Type B pancreatic cell (in vitro differentiated cells): ENCODE results near the gene GUCY2D. TPM values are rescaled to one million over a fixed set of nuclear protein-coding genes. Genes with fewer than 3 reads are reported as not detected.
"Not testable (repeated sequence)": the region's sequence is repeated elsewhere in the genome, so short reads cannot be mapped to it uniquely, and the experiment has no call there.

Source experiments
- DNase-seq: peaks from one replicate; pipeline ENCODE4 v3.0.0; 2021; ENCODE audit warnings: mixed read lengths; ENCODE audit not compliant: unreplicated experiment; ENCODE audit errors: extremely low spot score
- H3K27ac Mint-ChIP-seq: 2 replicates; pipeline ENCODE4 v1.8.0; 2021; ENCODE audit warnings: mild to moderate bottlenecking, mixed read lengths
- H3K27me3 Mint-ChIP-seq: 2 replicates; pipeline ENCODE4 v1.8.0; 2021; ENCODE audit warnings: mixed read lengths
- H3K36me3 Mint-ChIP-seq: 2 replicates; pipeline ENCODE4 v1.8.0; 2021; ENCODE audit warnings: mixed read lengths
- H3K4me1 Mint-ChIP-seq: one replicate; pipeline ENCODE4 v1.8.0; 2021; ENCODE audit warnings: mixed read lengths; ENCODE audit not compliant: unreplicated experiment
- H3K4me3 Mint-ChIP-seq: 2 replicates; pipeline ENCODE4 v1.8.0; 2021; ENCODE audit warnings: mild to moderate bottlenecking, mixed read lengths
- H3K9me3 Mint-ChIP-seq: 2 replicates; pipeline ENCODE4 v1.8.0; 2021; ENCODE audit warnings: mixed read lengths
- total RNA-seq: library from RNA; stranded (reverse); gene quantifications from 2 replicates; pipeline ENCODE4 v1.2.1, GENCODE V29; 2021; ENCODE audit warnings: low replicate concordance
- TF ChIP-seq, protein P1 (sequence below): fragments of 200-600 bp; sonication (generic); conservative IDR thresholded peaks from 2 replicates; pipeline ENCODE4 v1.5.0; 2021; ENCODE audit warnings: antibody characterized with exemption, mild to moderate bottlenecking

GUCY2D gene
- total RNA-seq, 1 donor from 2014 or later = 0.29 TPM

GRCh38 chr17:8020776-8021564 lies 18.6 kb downstream of the GUCY2D start:
- H3K27me3 Mint-ChIP-seq = peaks cover 18% of the 10 kb centered on the region
- H3K27ac Mint-ChIP-seq = no peak overlapping the region
- no peak for DNase-seq
- no peak overlapping the region for H3K4me3 Mint-ChIP-seq
- no peaks in the 10 kb centered on the region for H3K9me3 Mint-ChIP-seq
- TF ChIP-seq, protein P1, sequence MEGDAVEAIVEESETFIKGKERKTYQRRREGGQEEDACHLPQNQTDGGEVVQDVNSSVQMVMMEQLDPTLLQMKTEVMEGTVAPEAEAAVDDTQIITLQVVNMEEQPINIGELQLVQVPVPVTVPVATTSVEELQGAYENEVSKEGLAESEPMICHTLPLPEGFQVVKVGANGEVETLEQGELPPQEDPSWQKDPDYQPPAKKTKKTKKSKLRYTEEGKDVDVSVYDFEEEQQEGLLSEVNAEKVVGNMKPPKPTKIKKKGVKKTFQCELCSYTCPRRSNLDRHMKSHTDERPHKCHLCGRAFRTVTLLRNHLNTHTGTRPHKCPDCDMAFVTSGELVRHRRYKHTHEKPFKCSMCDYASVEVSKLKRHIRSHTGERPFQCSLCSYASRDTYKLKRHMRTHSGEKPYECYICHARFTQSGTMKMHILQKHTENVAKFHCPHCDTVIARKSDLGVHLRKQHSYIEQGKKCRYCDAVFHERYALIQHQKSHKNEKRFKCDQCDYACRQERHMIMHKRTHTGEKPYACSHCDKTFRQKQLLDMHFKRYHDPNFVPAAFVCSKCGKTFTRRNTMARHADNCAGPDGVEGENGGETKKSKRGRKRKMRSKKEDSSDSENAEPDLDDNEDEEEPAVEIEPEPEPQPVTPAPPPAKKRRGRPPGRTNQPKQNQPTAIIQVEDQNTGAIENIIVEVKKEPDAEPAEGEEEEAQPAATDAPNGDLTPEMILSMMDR = no peak
- peaks cover 12% of the 10 kb centered on the region for H3K4me1 Mint-ChIP-seq
- no peaks in the 10 kb centered on the region for H3K36me3 Mint-ChIP-seq

DNA sequence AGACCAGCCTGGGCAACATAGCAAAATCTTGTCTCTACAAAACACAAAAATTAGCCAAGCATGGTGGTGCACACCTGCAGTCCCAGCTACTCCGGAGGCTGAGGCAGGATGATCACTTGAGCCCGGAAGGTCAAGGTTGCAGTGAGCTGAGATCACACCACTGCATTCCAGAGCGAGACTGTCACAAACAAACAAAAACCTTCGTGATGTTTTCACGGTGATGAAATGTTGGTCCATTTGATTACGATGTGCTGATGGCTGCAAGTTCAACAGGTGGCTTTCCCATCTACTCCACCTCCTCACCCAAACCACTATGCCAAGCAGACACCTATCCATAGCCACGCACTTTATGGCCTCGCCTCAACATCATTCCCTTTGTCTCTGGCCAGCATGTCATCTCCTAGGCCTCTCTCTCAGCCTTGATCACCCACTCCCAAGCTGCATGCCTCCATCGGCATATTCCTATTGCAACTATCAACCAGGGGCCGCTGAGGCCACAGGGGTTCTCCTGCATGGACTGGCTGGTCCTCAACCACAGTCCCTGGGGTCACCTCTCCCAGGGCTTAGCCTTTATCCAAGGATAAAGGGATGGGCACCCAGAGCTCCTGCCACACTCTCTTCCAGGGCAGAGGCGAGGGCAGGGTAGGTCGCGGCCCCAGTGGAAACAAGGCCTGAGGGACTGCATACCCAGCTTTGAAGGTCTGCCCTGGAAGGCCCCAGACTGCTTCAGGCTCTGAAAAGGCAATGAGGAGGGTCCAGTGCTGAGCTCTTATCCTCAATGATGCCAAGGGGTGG lies 19.3 kb downstream of the GUCY2D start:
- TF ChIP-seq, protein P1 = no peak
- no peaks in the 10 kb centered on the region for H3K9me3 Mint-ChIP-seq
- H3K4me3 Mint-ChIP-seq = no peak overlapping the region
- H3K27ac Mint-ChIP-seq = no peak overlapping the region
- no peak for DNase-seq
- H3K4me1 Mint-ChIP-seq = peaks cover 9% of the 10 kb centered on the region
- peaks cover 15% of the 10 kb centered on the region for H3K27me3 Mint-ChIP-seq
- H3K36me3 Mint-ChIP-seq = no peaks in the 10 kb centered on the region

GRCh38 chr17:8022360-8023003 lies 20.1 kb downstream of the GUCY2D start:
- Mint-ChIP-seq H3K27ac (no peak overlapping the region), H3K4me1 (peaks cover 6% of the 10 kb centered on the region), H3K4me3 (no peak overlapping the region), H3K27me3 (peaks cover 19% of the 10 kb centered on the region), H3K9me3 (no peaks in the 10 kb centered on the region), H3K36me3 (no peaks in the 10 kb centered on the region)
- no peak for DNase-seq
- TF ChIP-seq, protein P1 = no peak

GRCh38 chr17:8024161-8024560 lies 21.7 kb downstream of the GUCY2D start:
- not testable (repeated sequence) for DNase-seq, H3K27ac Mint-ChIP-seq, H3K36me3 Mint-ChIP-seq, H3K9me3 Mint-ChIP-seq, H3K4me3 Mint-ChIP-seq, H3K4me1 Mint-ChIP-seq
- H3K27me3 Mint-ChIP-seq = peaks cover 32% of the 10 kb centered on the region

DNA sequence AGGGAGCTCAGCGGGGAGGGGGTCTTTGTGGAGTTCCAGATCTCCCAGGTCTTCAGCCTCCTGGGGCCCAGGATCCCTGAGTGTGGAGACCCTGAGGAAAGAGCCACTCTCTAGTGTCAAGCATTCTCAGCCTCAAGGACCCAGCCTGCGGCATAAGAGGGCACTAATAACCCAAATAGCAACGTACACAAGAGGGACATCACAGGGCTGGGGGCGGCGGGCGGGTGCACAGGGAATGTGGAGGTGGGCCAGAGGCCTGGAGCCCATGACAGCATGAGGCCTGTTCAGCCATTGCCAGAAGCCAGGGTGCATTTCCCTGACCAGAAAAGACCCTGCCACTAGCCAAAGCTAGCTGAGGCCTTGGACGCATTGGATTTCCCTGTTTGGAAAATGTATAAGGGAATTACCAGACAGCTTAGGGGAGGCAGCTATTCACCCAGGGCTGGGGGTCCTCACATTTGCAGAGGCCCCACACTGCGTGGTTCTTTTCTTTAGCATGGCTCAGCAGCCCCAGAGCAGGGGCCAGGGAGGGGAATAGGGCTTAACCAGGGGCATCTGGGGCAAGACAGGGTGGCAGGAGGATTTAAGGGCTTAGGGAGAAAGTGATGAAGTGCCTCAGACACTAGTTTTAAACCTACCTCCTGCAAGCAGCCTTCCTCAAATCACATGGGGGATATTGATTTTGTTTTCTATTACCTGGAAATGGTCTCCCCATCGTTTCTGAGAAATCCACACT lies 22.9 kb downstream of the GUCY2D start:
- H3K9me3 Mint-ChIP-seq = no peaks in the 10 kb centered on the region
- H3K27me3 Mint-ChIP-seq = peaks cover 27% of the 10 kb centered on the region
- H3K36me3 Mint-ChIP-seq = no peaks in the 10 kb centered on the region
- H3K27ac Mint-ChIP-seq = no peak overlapping the region
- TF ChIP-seq, protein P1 = no peak
- peaks cover 6% of the 10 kb centered on the region for H3K4me1 Mint-ChIP-seq
- H3K4me3 Mint-ChIP-seq = no peak overlapping the region
- DNase-seq = no peak
